Smooth muscle cell of the brain vasculature (primary cell): ENCODE data around the gene TVP23A.
"Not testable (repeated sequence)": the region's sequence is repeated elsewhere in the genome, so short reads cannot be mapped to it uniquely, and the experiment has no call there.

ENCODE experiments used
- DNase-seq: peaks from one replicate; pipeline ENCODE4 v3.0.0-alpha.2; 2012; ENCODE audit warnings: low read depth, low spot score

The TVP23A gene

GRCh38 chr16:10799736-10800135 lies 18.9 kb downstream of the TVP23A start:
- DNase-seq = no peak

GRCh38 chr16:10791048-10791447 lies 27.5 kb downstream of the TVP23A start:
- DNase-seq = no peak

- DNase-seq = not testable (repeated sequence)
These were observed 30.0 kb downstream of the TVP23A start for GRCh38 chr16:10788630-10789029.

- no peak for DNase-seq
These were observed 31.3 kb downstream of the TVP23A start for GRCh38 chr16:10787304-10787703.

- DNase-seq = no peak
These were observed 36.0 kb downstream of the TVP23A start for GRCh38 chr16:10782628-10783027.

- no peak for DNase-seq
These were observed 38.0 kb downstream of the TVP23A start for GRCh38 chr16:10780628-10781027.

GRCh38 chr16:10779908-10780307 lies 38.7 kb downstream of the TVP23A start:
- not testable (repeated sequence) for DNase-seq

GRCh38 chr16:10777356-10777755 lies 41.2 kb downstream of the TVP23A start:
- DNase-seq = no peak

GRCh38 chr16:10776923-10777322 lies 41.7 kb downstream of the TVP23A start:
- DNase-seq = not testable (repeated sequence)

GRCh38 chr16:10776280-10776679 lies 42.3 kb downstream of the TVP23A start:
- no peak for DNase-seq

GRCh38 chr16:10770907-10771306 lies 47.7 kb downstream of the TVP23A start:
- no peak for DNase-seq

- DNase-seq = no peak
These were observed 49.2 kb downstream of the TVP23A start for GRCh38 chr16:10769381-10769780.

- DNase-seq = no peak
These were observed 51.5 kb downstream of the TVP23A start for GRCh38 chr16:10767127-10767526.

- DNase-seq = no peak
These were observed 52.8 kb downstream of the TVP23A start for GRCh38 chr16:10765772-10766171.

GRCh38 chr16:10763456-10763855 lies 55.1 kb downstream of the TVP23A start:
- no peak for DNase-seq

- DNase-seq = no peak
These were observed 56.1 kb downstream of the TVP23A start for GRCh38 chr16:10762336-10763016.

- no peak for DNase-seq
These were observed 57.2 kb downstream of the TVP23A start for GRCh38 chr16:10761373-10761772.

GRCh38 chr16:10760858-10761257 lies 57.7 kb downstream of the TVP23A start:
- no peak for DNase-seq

- DNase-seq = no peak
These were observed 62.0 kb downstream of the TVP23A start for GRCh38 chr16:10756574-10756973.

GRCh38 chr16:10754941-10755340 lies 63.7 kb downstream of the TVP23A start:
- no peak for DNase-seq

GRCh38 chr16:10753670-10754069 lies 64.9 kb downstream of the TVP23A start:
- no peak for DNase-seq

- DNase-seq = no peak
These were observed 65.6 kb downstream of the TVP23A start for GRCh38 chr16:10752843-10753523.

- DNase-seq = no peak
These were observed 67.3 kb downstream of the TVP23A start for GRCh38 chr16:10751291-10751697.
